Endothelial cell of umbilical vein (primary cell): ENCODE results near the gene LHCGR. TPM values are rescaled to one million over a fixed set of nuclear protein-coding genes. Genes with fewer than 3 reads are reported as not detected.

Experiments
- BruUV-seq: library from RNA; stranded (reverse); fragments of 400-500 nt; replicated peaks from 2 replicates; lab custom pipeline; 2021; lab: Mats Ljungman, UMichigan
- CTCF ChIA-PET: fragments of 300-600, 350-600 bp; sonication (Branson Sonifier 250); formaldehyde crosslinking; loops from one replicate; lab custom pipeline; 2021; ENCODE audit warnings: antibody characterized with exemption, inconsistent platforms; lab: Charles Lee
- POLR2A ChIA-PET: fragments of 300-600, 350-600 bp; sonication (Branson Sonifier 250); formaldehyde crosslinking; loops from one replicate; lab custom pipeline; 2021; ENCODE audit warnings: antibody characterized with exemption, inconsistent platforms; lab: Charles Lee
- DNase-seq: peaks from one replicate; pipeline ENCODE4 v3.0.0-alpha.2; 2011; ENCODE audit warnings: low read depth, low spot score
- FAIRE-seq: peaks from 2 replicates; lab custom pipeline; 2011; peaks lifted over from hg19 to GRCh38; lab: Jason Lieb, UNC
- H2AFZ ChIP-seq: 2 replicates; pipeline ENCODE4 v1.6.0; 2012; ENCODE audit warnings: low read depth, low read length, control low read depth, inconsistent platforms
- H3K27ac ChIP-seq: 2 replicates; pipeline ENCODE4 v1.5.1; 2011; ENCODE audit warnings: low read depth, mild to moderate bottlenecking, control low read depth, low read length, moderate library complexity; ENCODE audit not compliant: insufficient read depth
- H3K27me3 ChIP-seq, 2 experiments: 2 replicates each; pipeline versions ENCODE4 v1.6.0 to v1.6.1; 2011; ENCODE audit warnings: low read length in 2 of 2, mixed read lengths in 1 of 2; ENCODE audit not compliant: control insufficient read depth in 2 of 2, insufficient read depth in 2 of 2
- H3K36me3 ChIP-seq, 2 experiments: 2 replicates in 1 of 2; 3 replicates in 1 of 2; pipeline ENCODE4 v1.5.1; 2011; ENCODE audit warnings: low read length in 2 of 2, mild to moderate bottlenecking in 1 of 2, moderate library complexity in 1 of 2; ENCODE audit not compliant: control insufficient read depth in 2 of 2, insufficient read depth in 2 of 2; ENCODE audit errors: extremely low read depth in 1 of 2
- H3K4me1 ChIP-seq: 3 replicates; pipeline ENCODE4 v1.5.1; 2011; ENCODE audit warnings: mild to moderate bottlenecking, low read length; ENCODE audit not compliant: control insufficient read depth, insufficient read depth; ENCODE audit errors: extremely low read depth
- H3K4me2 ChIP-seq: 2 replicates; pipeline ENCODE4 v1.6.1; 2011; ENCODE audit warnings: low read length, control low read depth, mixed read lengths; ENCODE audit not compliant: insufficient read depth
- H3K4me3 ChIP-seq, 3 experiments: fragments of 200-600 bp in 1 of 3; sonication (generic), shearing (Covaris generic) in 1 of 3; replicated peaks in 1 of 3; 2 replicates each; pipeline ENCODE4 v1.5.1; 2011 to 2016; ENCODE audit warnings: control low read depth in 3 of 3, low read length in 3 of 3, mild to moderate bottlenecking in 2 of 3, inconsistent platforms in 1 of 3, low read depth in 1 of 3, moderate library complexity in 1 of 3; ENCODE audit not compliant: insufficient read depth in 1 of 3
- H3K79me2 ChIP-seq: 2 replicates; pipeline ENCODE4 v1.6.0; 2012; ENCODE audit warnings: low read length, inconsistent platforms; ENCODE audit not compliant: control insufficient read depth, insufficient read depth
- H3K9ac ChIP-seq: replicated peaks from 2 replicates; pipeline ENCODE3; 2011; ENCODE audit warnings: low read length, control low read depth; ENCODE audit not compliant: insufficient read depth; ENCODE audit errors: extremely low read depth
- H3K9me1 ChIP-seq: replicated peaks from 3 replicates; pipeline ENCODE4 v1.6.0; 2011; ENCODE audit warnings: mild to moderate bottlenecking, low read length; ENCODE audit not compliant: control insufficient read depth, insufficient read depth; ENCODE audit errors: extremely low read depth
- H3K9me3 ChIP-seq: replicated peaks from 2 replicates; pipeline ENCODE4 v1.5.1; 2012; ENCODE audit warnings: low read length, inconsistent platforms; ENCODE audit not compliant: control insufficient read depth, insufficient read depth
- H4K20me1 ChIP-seq: replicated peaks from 2 replicates; pipeline ENCODE3; 2011; ENCODE audit warnings: mild to moderate bottlenecking, low read length; ENCODE audit not compliant: control insufficient read depth, insufficient read depth; ENCODE audit errors: extremely low read depth
- EZH2 ChIP-seq: IDR thresholded peaks from 2 replicates; pipeline ENCODE4 v1.6.1; 2012; ENCODE audit warnings: borderline replicate concordance, low read depth, mild to moderate bottlenecking, moderate library complexity, low read length, inconsistent platforms; ENCODE audit not compliant: severe bottlenecking
- FOS ChIP-seq: IDR thresholded peaks from 2 replicates; pipeline ENCODE4 v1.6.1; 2011; ENCODE audit warnings: mild to moderate bottlenecking, low read length, moderate library complexity, borderline replicate concordance; ENCODE audit not compliant: insufficient read depth
- GATA2 ChIP-seq: IDR thresholded peaks from 2 replicates; pipeline ENCODE4 v1.7.0; 2011; ENCODE audit warnings: low read depth, mild to moderate bottlenecking, moderate library complexity, mixed read lengths, low read length; ENCODE audit not compliant: insufficient read length, insufficient read depth
- JUN ChIP-seq: IDR thresholded peaks from 2 replicates; pipeline ENCODE4 v1.6.1; 2011; ENCODE audit warnings: borderline replicate concordance, low read depth; ENCODE audit not compliant: insufficient read length, insufficient read depth
- MYC ChIP-seq: IDR thresholded peaks from one replicate; pipeline ENCODE4 v1.6.1; 2011; ENCODE audit warnings: mild to moderate bottlenecking, low read depth, low read length
- POLR2A ChIP-seq: IDR thresholded peaks from 2 replicates; pipeline ENCODE4 v1.6.1; 2012; ENCODE audit warnings: low read depth, mild to moderate bottlenecking, control low read depth, low read length
- POLR2AphosphoS5 ChIP-seq: IDR thresholded peaks from 2 replicates; pipeline ENCODE4 v1.6.1; 2012; ENCODE audit warnings: low read depth, mild to moderate bottlenecking, control low read depth, low read length, moderate library complexity; ENCODE audit not compliant: insufficient read depth
- dilution Hi-C: fragments of 300-500 bp; cut with MboI; formaldehyde crosslinking; loops from one replicate; pipeline ENCODE4 v1.15.0; 2019; ENCODE audit warnings: low sequenced_read_pairs; ENCODE audit not compliant: extremely low pct_ligation_motif_present
- intact Hi-C: fragments of 100-400 bp; cut with micrococcal nuclease; formaldehyde crosslinking; loops from one replicate; pipeline ENCODE4 v1.10.0; 2022
- polyA plus RNA-seq, 4 experiments: library from polyadenylated mRNA; depleted of rRNA in 3 of 4; stranded (reverse) in 3 of 4; unstranded in 1 of 4; fragments of >200 nt; gene quantifications; 2 replicates each; pipeline versions ENCODE4 v1.2.1 to v1.2.3, GENCODE V29; 2011 to 2012; ENCODE audit warnings: missing spikeins in 1 of 4
- total RNA-seq: library from RNA; stranded (reverse); gene quantifications from 2 replicates; pipeline ENCODE4 v1.2.3, GENCODE V29; 2021
- TF ChIP-seq, protein P1 (sequence below): IDR thresholded peaks from 2 replicates; pipeline ENCODE4 v1.6.1; 2011; ENCODE audit not compliant: insufficient read depth, insufficient read length
- TF ChIP-seq, protein P2 (sequence below), 2 donors: IDR thresholded peaks; 1 replicate in 1 of 2; 2 replicates in 1 of 2; pipeline ENCODE4 v1.5.1; 2011; ENCODE audit warnings: low read length in 2 of 2, mild to moderate bottlenecking in 2 of 2, moderate library complexity in 2 of 2, control low read depth in 1 of 2, inconsistent platforms in 1 of 2, low read depth in 1 of 2; ENCODE audit not compliant: insufficient read depth in 1 of 2; ENCODE audit errors: extremely low read depth in 1 of 2

Gene LHCGR
- total and polyA plus RNA-seq, 2 donors (not counting 3 experiments of a cell fraction or from before 2014, with no cell fraction given), result not detected

DNA sequence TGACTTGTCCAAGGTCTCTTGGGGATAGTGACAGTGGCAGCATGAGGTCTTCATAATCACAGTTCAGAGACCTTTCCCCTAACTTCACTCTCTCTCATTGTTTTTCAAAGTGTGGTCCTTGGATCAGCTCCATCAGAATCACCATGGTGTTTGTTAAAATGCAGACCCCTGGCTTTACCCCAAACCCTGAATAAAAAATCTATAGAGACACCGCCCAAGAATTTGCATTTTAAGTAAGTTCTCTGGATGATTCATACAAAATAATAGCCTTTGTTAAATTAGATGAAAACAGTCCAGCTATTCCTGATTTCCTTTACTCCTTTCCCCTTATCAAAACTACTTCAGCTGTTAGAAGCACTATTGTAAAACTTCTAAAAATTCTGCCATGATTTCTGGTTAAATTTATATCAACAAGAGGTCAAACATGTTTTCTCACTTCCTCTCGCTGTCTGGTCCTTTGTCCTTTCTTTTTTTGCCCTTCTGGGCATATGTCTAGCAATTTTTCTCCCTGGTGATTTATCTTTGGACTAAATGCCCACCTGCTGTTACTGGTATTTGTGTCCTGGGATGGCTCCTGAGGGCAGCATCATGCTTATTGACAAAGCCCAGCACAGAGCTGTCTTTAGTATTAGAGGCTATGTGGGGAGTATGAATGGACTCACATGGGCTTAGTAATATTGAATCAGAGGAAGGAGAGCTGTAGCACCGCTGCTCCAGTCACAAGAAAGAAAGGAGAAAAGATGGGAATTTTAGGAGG is 63.4 kb downstream of the LHCGR start:
- FAIRE-seq, result no peak
- H3K27ac ChIP-seq, result no peak overlapping the region
- no peak overlapping the region for H3K4me2 ChIP-seq

More for the DNA sequence above, 63.4 kb downstream of the LHCGR start:
- Histone ChIP-seq H2AFZ (no peak overlapping the region), H3K4me3 (no peak overlapping the region), H3K4me1 (no peaks in the 10 kb centered on the region), H3K9ac (no peak overlapping the region), H3K36me3 (no peaks in the 10 kb centered on the region), H4K20me1 (no peaks in the 10 kb centered on the region), H3K9me1 (no peaks in the 10 kb centered on the region), H3K27me3 (no peaks in the 10 kb centered on the region), H3K79me2 (no peaks in the 10 kb centered on the region), H3K9me3 (no peaks in the 10 kb centered on the region)
- ChIA-PET POLR2A (no interaction called here), CTCF (no interaction called here)
- no peak for DNase-seq
- dilution Hi-C loops, result no loop called here
- TF ChIP-seq MYC (no peak), POLR2A (no peak), FOS (no peak), JUN (no peak), EZH2 (no peak), GATA2 (no peak), POLR2AphosphoS5 (no peak)
- TF ChIP-seq, protein P1, sequence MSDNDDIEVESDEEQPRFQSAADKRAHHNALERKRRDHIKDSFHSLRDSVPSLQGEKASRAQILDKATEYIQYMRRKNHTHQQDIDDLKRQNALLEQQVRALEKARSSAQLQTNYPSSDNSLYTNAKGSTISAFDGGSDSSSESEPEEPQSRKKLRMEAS, result no peak
- TF ChIP-seq, protein P2, sequence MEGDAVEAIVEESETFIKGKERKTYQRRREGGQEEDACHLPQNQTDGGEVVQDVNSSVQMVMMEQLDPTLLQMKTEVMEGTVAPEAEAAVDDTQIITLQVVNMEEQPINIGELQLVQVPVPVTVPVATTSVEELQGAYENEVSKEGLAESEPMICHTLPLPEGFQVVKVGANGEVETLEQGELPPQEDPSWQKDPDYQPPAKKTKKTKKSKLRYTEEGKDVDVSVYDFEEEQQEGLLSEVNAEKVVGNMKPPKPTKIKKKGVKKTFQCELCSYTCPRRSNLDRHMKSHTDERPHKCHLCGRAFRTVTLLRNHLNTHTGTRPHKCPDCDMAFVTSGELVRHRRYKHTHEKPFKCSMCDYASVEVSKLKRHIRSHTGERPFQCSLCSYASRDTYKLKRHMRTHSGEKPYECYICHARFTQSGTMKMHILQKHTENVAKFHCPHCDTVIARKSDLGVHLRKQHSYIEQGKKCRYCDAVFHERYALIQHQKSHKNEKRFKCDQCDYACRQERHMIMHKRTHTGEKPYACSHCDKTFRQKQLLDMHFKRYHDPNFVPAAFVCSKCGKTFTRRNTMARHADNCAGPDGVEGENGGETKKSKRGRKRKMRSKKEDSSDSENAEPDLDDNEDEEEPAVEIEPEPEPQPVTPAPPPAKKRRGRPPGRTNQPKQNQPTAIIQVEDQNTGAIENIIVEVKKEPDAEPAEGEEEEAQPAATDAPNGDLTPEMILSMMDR (IDR thresholded peaks at IDR 0.05; ENCODE audit: extremely low read depth in 1 of 2, insufficient read depth in 1 of 2, low read depth in 1 of 2, low read length in 2 of 2), result no peak
- intact Hi-C loops, result no loop called here
- BruUV-seq, result no TSS peak
